Measurements from ENCODE around the gene NOC2L.

The NOC2L gene

GRCh38 chr1:974687-975328 is 15.8 kb upstream of the NOC2L start:
- no peak for DNase-seq (ENCODE audit: low read depth in 2 of 2)

- no peak for DNase-seq (ENCODE audit: low read depth in 2 of 2)
Measured at GRCh38 chr1:974293-974640, 15.2 kb upstream of the NOC2L start.

GRCh38 chr1:973459-974292 is 14.6 kb upstream of the NOC2L start:
- no peak for DNase-seq (ENCODE audit: low read depth in 2 of 2)

DNA sequence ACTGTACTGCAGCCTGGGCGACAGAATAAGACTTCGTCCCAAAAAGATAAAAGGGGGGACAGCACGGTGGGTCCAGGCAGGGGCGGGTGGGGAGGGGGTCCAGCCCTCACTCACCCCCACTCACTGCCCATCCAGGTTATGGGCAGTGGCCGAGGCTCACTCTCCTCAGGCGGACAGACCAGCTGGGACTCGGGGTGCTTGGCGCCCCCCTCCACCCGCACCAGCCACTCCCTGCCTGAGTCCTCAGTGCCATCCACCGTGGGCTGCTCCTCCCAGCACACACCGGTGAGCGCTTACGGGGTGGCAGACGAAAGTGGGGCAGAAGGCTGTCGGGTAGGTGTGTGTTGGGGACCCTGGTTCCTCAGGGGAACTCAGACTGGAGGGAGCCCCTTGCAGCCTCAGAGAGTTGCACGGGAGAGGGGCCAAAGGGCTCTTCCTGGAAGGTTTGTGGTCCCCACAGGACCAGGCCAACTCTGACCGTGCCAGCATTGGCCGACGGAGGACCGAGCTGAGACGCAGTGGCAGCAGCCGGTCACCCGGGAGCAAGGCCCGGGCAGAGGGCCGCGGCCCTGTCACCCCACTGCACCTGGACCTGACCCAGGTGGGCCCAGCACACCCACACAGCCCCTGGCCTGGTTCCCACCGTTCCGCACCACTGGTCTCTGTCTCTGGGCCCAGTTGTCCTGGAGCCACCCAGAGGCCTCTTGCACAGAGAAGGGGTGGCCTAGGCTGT is 13.8 kb upstream of the NOC2L start:
- DNase-seq (ENCODE audit: low read depth in 2 of 2) = no peak

GRCh38 chr1:971751-972506 is 12.9 kb upstream of the NOC2L start:
- DNase-seq (ENCODE audit: low read depth in 2 of 2) = no peak

DNA sequence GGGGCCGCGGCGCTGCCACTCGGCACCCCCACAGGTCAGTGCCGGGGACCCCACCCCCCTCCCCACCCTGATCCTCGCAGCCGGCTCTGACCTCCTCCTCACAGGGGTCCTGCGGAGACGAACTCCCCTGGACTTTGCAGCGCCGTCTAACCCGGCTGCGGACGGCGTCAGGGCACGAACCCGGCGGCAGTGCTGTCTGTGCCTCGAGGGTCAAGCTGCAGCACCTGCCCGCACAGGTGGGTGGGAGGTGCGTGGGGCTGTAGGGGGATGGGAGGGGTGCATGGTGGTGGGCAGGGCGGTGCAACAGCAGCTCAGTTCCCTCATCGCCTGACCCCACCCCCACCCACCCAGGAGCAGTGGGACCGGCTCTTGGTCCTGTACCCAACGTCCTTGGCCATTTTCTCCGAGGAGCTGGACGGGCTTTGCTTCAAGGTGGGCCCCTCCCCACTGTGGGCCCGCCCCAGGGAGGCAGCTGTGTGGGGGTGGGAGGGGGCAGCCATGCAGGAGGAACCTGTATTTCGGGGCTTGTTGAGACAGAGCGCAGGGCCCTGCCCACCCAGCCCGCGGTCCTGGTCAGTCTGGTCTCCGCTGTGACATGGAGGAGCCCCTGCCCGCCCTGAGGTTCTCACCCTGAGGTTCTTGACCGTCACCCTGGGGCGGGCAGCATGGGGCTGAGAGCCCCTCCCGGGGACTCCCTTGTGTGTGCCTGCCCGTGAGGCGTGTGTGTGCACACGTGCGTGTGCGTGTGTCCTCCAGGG is 12.1 kb upstream of the NOC2L start:
- DNase-seq (ENCODE audit: low read depth in 2 of 2) = no peak

- DNase-seq (ENCODE audit: low read depth in 2 of 2) = no peak
Measured at GRCh38 chr1:970242-970972, 11.4 kb upstream of the NOC2L start.

GRCh38 chr1:969260-969855 is 10.3 kb upstream of the NOC2L start:
- no peak for DNase-seq (ENCODE audit: low read depth in 2 of 2)

GRCh38 chr1:967466-968343 is 8.6 kb upstream of the NOC2L start:
- DNase-seq (ENCODE audit: low read depth in 2 of 2) = no peak

DNA sequence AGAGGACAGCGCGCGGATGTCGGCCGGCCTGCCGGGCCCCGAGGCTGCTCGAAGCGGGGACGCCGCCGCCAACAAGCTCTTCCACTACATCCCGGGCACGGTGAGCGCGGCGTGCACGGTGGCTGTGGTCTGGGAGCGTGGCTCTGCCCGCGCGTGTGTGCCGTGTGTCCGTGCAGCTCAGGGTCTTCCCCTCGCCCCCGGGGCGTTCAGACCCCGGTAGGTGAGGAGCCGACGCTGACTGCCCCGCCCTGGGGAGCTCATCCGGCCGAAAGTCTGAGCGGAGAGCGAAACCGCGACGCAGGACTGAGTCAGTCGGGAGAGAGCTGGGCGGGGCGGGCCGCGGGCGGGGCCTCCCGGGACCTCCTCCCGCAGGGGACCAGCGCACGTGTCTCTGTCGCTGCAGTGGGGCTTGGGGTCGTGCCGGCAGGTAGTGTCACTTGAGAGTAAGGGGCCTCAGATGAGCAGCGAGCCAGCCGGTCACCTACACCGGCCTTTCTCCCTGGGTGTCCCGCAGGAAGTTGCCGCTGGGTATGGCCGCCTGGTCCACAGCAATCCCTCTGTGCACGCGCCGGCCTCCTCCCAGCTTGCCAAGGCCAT is 7.7 kb upstream of the NOC2L start:
- DNase-seq (ENCODE audit: low read depth in 2 of 2) = peak; percentile 79 to 83

DNA sequence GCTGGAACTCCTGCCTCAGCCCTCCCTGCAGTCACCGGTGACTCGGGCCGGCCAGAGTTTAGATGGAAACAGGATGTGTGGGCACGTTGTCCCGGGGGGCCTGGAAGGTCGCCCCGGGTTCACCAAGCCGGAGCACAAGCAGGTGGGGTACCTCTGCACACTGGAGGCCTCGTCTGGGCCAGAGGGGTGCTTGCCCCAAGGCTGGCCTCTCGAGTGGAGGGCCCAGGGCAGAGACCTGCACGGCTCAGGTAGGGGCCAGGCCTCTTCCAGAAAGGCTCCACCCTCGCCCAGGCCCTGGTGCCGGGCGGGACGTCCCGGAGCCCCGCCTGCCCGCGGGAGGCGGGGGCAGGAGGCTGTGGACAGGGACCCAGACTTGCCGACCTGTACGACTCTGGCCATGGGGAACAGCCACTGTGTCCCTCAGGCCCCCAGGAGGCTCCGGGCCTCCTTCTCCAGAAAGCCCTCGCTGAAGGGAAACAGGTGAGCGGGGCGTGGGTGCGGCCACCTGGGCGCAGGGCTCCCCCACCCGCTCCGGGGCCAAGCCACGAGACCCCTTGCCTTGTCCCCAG is 7.2 kb upstream of the NOC2L start, which contains the start of gene PLEKHN1:
PLEKHN1 (plus strand) TSS at position 348 of the 569 bp plus-strand sequence; CDS start at position 398, 50 bp downstream.
- DNase-seq (ENCODE audit: low read depth in 2 of 2) = no peak

- no peak for DNase-seq (ENCODE audit: low read depth in 2 of 2)
Measured at GRCh38 chr1:965526-966134, 6.6 kb upstream of the NOC2L start.

DNA sequence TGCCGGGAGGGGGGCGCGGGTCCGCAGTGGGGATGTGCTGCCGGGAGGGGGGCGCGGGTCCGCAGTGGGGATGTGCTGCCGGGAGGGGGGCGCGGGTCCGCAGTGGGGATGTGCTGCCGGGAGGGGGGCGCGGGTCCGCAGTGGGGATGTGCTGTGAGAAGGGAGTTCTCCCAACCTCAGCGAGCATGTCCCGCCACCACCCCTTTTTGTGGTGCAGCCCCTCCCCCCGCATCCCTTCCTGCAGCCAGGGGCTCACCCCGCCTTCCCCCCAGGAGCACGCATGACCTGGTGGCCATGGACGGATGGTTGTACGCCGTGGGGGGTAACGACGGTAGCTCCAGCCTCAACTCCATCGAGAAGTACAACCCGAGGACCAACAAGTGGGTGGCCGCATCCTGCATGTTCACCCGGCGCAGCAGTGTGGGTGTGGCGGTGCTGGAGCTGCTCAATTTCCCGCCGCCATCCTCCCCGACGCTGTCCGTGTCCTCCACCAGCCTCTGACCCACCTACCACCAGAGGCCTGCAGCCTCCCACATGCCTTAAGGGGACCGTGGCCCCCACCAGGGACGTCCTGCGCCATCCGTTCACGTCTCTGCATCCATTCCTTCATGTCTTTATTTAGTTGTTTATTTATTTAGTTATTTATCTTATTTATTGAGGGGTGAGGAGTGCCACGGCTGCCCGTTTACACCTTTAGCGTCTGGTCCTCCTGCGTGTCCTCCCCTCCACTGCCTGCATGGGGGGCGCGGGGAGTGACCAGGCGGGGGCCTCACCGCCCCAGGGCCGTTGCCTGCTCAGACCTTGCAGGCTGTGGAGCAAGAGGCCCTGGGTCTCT is 5.9 kb upstream of the NOC2L start:
- no peak for DNase-seq (ENCODE audit: low read depth in 2 of 2)

GRCh38 chr1:963746-964525 is 4.9 kb upstream of the NOC2L start:
- no peak for DNase-seq (ENCODE audit: low read depth in 2 of 2)

GRCh38 chr1:963301-963651 is 4.2 kb upstream of the NOC2L start:
- DNase-seq (ENCODE audit: low read depth in 2 of 2) = no peak

Data from activated CD4-positive, alpha-beta T cell treated with anti-CD3 and anti-CD28 coated beads for 24 hours (primary cell).